ENCODE measurements around the gene BUD23. TPM values are rescaled to one million over a fixed set of nuclear protein-coding genes. Genes with fewer than 3 reads are reported as not detected.

BUD23 gene
- total and polyA plus RNA-seq, 3 donors from 2014 or later: 231 to 252 (median 241) TPM

- peaks cover 15% of the 10 kb centered on the region for H3K4me1 ChIP-seq
- no peaks in the 10 kb centered on the region for H3K27me3 ChIP-seq
- TF ChIP-seq POLR2A (IDR thresholded peaks at IDR 0.05): no peak
- no peaks in the 10 kb centered on the region for H3K9me3 ChIP-seq
- H3K36me3 ChIP-seq (ENCODE audit: low read depth, missing control alignments): no peaks in the 10 kb centered on the region
- WGBS, 2 donors: 89 to 90% methylated on average over 8 of the region's 8 CpGs
- H3K4me3 ChIP-seq: no peak overlapping the region
- DNase-seq: no peak
- H3K27ac ChIP-seq: no peak overlapping the region
- intact Hi-C loops (cut with DNase I; ENCODE audit: low total_unique reads): no loop called here
Measured at GRCh38 chr7:73688288-73688687, 4.9 kb downstream of the BUD23 start.

DNA sequence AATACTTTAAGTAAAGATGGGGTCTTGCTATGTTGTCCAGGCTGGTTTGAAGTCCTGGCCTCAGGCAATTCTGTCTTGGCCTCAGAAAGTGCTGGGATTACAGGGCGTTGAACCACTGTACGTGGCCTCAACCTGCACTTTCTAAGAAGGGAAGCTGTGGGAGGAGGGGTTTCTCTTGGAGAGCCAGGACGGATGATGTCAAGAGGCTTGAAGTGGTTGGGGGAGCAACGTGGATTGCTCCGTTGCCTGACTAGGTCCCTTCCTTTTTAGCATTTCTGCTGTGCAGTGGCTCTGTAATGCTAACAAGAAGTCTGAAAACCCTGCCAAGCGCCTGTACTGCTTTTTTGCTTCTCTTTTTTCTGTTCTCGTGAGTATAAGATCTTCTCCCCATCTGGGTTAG, 7.2 kb downstream of the BUD23 start:
- WGBS, 2 donors: 79 to 88% methylated on average over 7 of the region's 7 CpGs
- intact Hi-C loops (cut with DNase I; ENCODE audit: low total_unique reads): no loop called here
- Histone ChIP-seq H3K4me1 (peaks cover 8% of the 10 kb centered on the region), H3K9me3 (no peaks in the 10 kb centered on the region), H3K4me3 (no peak overlapping the region), H3K27me3 (no peaks in the 10 kb centered on the region), H3K36me3 (ENCODE audit: low read depth, missing control alignments) (no peaks in the 10 kb centered on the region), H3K27ac (peak overlapping the region in 1 of 2 donors; percentile 32)
- TF ChIP-seq CTCF (IDR thresholded peaks at IDR 0.05): no peak
- DNase-seq: no peak

DNA sequence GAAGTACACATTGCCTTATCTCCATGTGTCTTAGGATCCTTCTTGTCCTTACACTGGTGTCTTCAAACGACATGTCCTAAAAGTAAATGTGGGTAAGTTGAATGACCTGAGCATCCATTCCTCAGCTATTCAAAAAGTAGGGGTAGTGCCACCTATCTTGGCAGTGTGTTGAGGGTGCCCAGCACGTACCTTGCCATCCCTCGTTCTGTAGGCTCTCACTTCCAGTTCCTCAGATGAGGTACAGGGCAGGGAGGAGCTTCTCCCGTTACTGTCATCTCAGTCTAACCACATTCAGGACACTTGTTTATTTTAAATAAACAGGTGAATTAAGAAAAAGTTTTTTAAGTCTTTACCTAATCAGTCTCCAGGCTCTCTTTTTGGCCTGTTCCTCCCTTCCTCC, 13.0 kb downstream of the BUD23 start:
- TF ChIP-seq CTCF (IDR thresholded peaks at IDR 0.05) (no peak), POLR2A (IDR thresholded peaks at IDR 0.05) (no peak)

GRCh38 chr7:73698410-73698809, 15.0 kb downstream of the BUD23 start:
- H3K4me1 ChIP-seq: peaks cover 3% of the 10 kb centered on the region
- no peaks in the 10 kb centered on the region for H3K36me3 ChIP-seq (ENCODE audit: low read depth, missing control alignments)
- no peak overlapping the region for H3K27ac ChIP-seq
- WGBS, 2 donors: 70 to 80% methylated on average over 5 to 7 of the region's 7 CpGs
- H3K4me3 ChIP-seq: no peak overlapping the region
- TF ChIP-seq POLR2A (IDR thresholded peaks at IDR 0.05) (no peak), CTCF (IDR thresholded peaks at IDR 0.05) (no peak)
- no peaks in the 10 kb centered on the region for H3K9me3 ChIP-seq
- DNase-seq: no peak
- no peaks in the 10 kb centered on the region for H3K27me3 ChIP-seq
- intact Hi-C loops (cut with DNase I; ENCODE audit: low total_unique reads): no loop called here

More for the DNA sequence above, 13.0 kb downstream of the BUD23 start:
- 91 to 92% methylated on average over 4 of the region's 4 CpGs for WGBS, 2 donors
- intact Hi-C loops (cut with DNase I; ENCODE audit: low total_unique reads): no loop called here
- Histone ChIP-seq H3K4me3 (no peak overlapping the region), H3K27ac (no peak overlapping the region), H3K9me3 (no peaks in the 10 kb centered on the region), H3K4me1 (peaks cover 6% of the 10 kb centered on the region), H3K36me3 (ENCODE audit: low read depth, missing control alignments) (no peaks in the 10 kb centered on the region), H3K27me3 (no peaks in the 10 kb centered on the region)
- no peak for DNase-seq

DNA sequence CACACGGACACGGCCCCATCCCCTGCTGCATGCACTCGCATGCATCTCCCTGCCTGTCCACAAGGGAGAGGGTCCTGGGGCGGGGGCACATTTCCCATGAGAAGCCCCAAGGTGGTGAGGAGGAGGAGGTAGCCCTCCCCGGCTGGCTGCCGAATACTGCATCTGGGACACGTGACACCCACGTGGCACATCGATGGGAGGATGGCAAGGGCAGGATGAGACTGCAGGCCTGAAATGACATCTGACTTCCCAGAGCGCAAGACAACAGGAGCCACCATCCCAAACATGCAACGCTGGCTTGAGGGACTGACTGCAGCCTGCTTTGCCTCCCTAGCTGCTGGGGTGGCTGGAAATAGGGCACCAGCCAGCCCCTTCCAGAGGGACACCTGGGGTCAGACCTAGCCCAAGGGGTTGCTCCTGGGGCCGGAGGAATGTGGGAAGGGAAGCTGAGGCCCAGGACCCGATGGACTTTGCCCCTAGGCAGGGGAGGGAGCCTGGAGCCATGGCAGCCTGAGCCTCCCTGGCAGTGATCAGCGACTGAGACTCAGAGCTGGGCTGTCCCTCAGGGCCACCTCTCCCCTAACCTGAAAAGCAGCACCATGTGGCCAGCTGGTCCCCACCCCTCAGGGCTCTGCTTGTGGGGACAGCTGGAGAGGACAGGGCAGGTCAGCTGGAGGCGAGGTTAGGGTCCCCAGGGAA, 16.1 kb downstream of the BUD23 start:
- Histone ChIP-seq H3K9me3 (no peaks in the 10 kb centered on the region), H3K36me3 (ENCODE audit: low read depth, missing control alignments) (no peaks in the 10 kb centered on the region), H3K27me3 (no peaks in the 10 kb centered on the region), H3K4me1 (peaks cover 5% of the 10 kb centered on the region), H3K4me3 (no peak overlapping the region), H3K27ac (no peak overlapping the region)
- WGBS, 2 donors: 75 to 91% methylated on average over 8 to 13 of the region's 15 CpGs
- intact Hi-C loops (cut with DNase I; ENCODE audit: low total_unique reads): no loop called here
- DNase-seq: no peak
- TF ChIP-seq CTCF (IDR thresholded peaks at IDR 0.05): no peak
- no peak for TF ChIP-seq POLR2A (IDR thresholded peaks at IDR 0.05)
